HepG2 (cell line): Measurements from ENCODE around the gene GOLT1A. TPM values are rescaled to one million over a fixed set of nuclear protein-coding genes. Genes with fewer than 3 reads are reported as not detected.

Source experiments
- FOXP1 ChIP-seq, 2 experiments: fragments of 450-650 bp in 1 of 2; IDR thresholded peaks; 2 replicates each; pipeline ENCODE4 v1.6.1; 2017 to 2018; ENCODE audit warnings: antibody characterized with exemption in 1 of 2
- GATAD2A ChIP-seq: IDR thresholded peaks from 2 replicates; pipeline ENCODE4 v1.6.1; 2016
- IKZF4 ChIP-seq: sonication (generic); formaldehyde crosslinking; IDR thresholded peaks from 2 replicates; pipeline ENCODE4 v1.5.1; 2020; ENCODE audit warnings: borderline replicate concordance, mild to moderate bottlenecking, low read depth, missing genetic modification reagents; ENCODE audit errors: not compliant biosample characterization
- IRF2 ChIP-seq: IDR thresholded peaks from 2 replicates; pipeline ENCODE4 v1.6.1; 2018; ENCODE audit warnings: missing genetic modification reagents, missing compliant biosample characterization
- KLF6 ChIP-seq: IDR thresholded peaks from 2 replicates; pipeline ENCODE4 v1.8.0; 2016; ENCODE audit warnings: missing biosample characterization, missing genetic modification reagents
- MYC ChIP-seq: sonication (generic); formaldehyde crosslinking; IDR thresholded peaks from 2 replicates; pipeline ENCODE4 v1.9.0; 2021; ENCODE audit warnings: missing genetic modification reagents, borderline replicate concordance
- NRL ChIP-seq: sonication (generic); formaldehyde crosslinking; IDR thresholded peaks from 2 replicates; pipeline ENCODE4 v1.5.0; 2020; ENCODE audit warnings: missing genetic modification reagents, mild to moderate bottlenecking, moderate library complexity, borderline replicate concordance
- RBM22 ChIP-seq: fragments of 200-400 bp; formaldehyde crosslinking; optimal IDR thresholded peaks from 2 replicates; pipeline ENCODE3; 2017; ENCODE audit warnings: mild to moderate bottlenecking, low read length, moderate library complexity
- SAP130 ChIP-seq: IDR thresholded peaks from 2 replicates; pipeline ENCODE4 v1.6.1; 2016; ENCODE audit warnings: low read depth
- SCMH1 ChIP-seq: sonication (generic); formaldehyde crosslinking; IDR thresholded peaks from 2 replicates; pipeline ENCODE4 v1.9.0; 2021; ENCODE audit warnings: missing genetic modification reagents, mild to moderate bottlenecking, borderline replicate concordance
- SRSF1 ChIP-seq: fragments of 200-400 bp; formaldehyde crosslinking; optimal IDR thresholded peaks from 2 replicates; pipeline ENCODE3; 2017; ENCODE audit warnings: mild to moderate bottlenecking, low read depth, low read length, moderate library complexity
- STAG1 ChIP-seq: sonication (generic); formaldehyde crosslinking; IDR thresholded peaks from 2 replicates; pipeline ENCODE4 v1.4.0; 2020; ENCODE audit warnings: missing genetic modification reagents
- SYNCRIP ChIP-seq: fragments of 200-400 bp; formaldehyde crosslinking; IDR thresholded peaks from 2 replicates; pipeline ENCODE4 v1.6.1; 2018; ENCODE audit warnings: mild to moderate bottlenecking, low read depth, low read length; ENCODE audit not compliant: insufficient read depth
- ZNF136 ChIP-seq: sonication (generic); formaldehyde crosslinking; IDR thresholded peaks from 2 replicates; pipeline ENCODE4 v1.8.1; 2022; ENCODE audit warnings: low read depth, mild to moderate bottlenecking, moderate library complexity, missing genetic modification reagents
- ZNF3 ChIP-seq: IDR thresholded peaks from 2 replicates; pipeline ENCODE4 v1.7.0; 2017; ENCODE audit warnings: inconsistent platforms
- ZNF431 ChIP-seq: sonication (generic); formaldehyde crosslinking; IDR thresholded peaks from 2 replicates; pipeline ENCODE4 v1.9.0; 2022; ENCODE audit warnings: missing genetic modification reagents, low read depth, mild to moderate bottlenecking, borderline replicate concordance
- ZNF468 ChIP-seq: sonication (generic); formaldehyde crosslinking; IDR thresholded peaks from 2 replicates; pipeline ENCODE4 v1.8.0; 2022; ENCODE audit warnings: mild to moderate bottlenecking, moderate library complexity, missing genetic modification reagents
- ZNF75D ChIP-seq: sonication (generic); formaldehyde crosslinking; IDR thresholded peaks from 2 replicates; pipeline ENCODE4 v1.8.1; 2023; ENCODE audit warnings: missing genetic modification reagents, mild to moderate bottlenecking, borderline replicate concordance
- ZNF891 ChIP-seq: sonication (generic); formaldehyde crosslinking; IDR thresholded peaks from 2 replicates; pipeline ENCODE4 v1.5.0; 2020; ENCODE audit warnings: mild to moderate bottlenecking, missing genetic modification reagents
- polyA plus RNA-seq, 8 experiments: library from polyadenylated mRNA; depleted of rRNA in 3 of 8; stranded (reverse) in 7 of 8; unstranded in 1 of 8; fragments of >200 nt; fragmentation: Illumina TruSeq in 4 of 8; extraction: Trizol in 4 of 8; gene quantifications; 2 replicates each; pipeline versions ENCODE4 v1.2.1 to v1.2.3, GENCODE V29; 2011 to 2016; ENCODE audit warnings: low read depth in 4 of 8, missing spikeins in 1 of 8, mixed read lengths in 1 of 8; ENCODE audit not compliant: insufficient read depth in 1 of 8
- total RNA-seq, 5 experiments: library from RNA; depleted of rRNA; stranded (reverse); fragments of >200 nt; fragmentation: Illumina TruSeq; extraction: Trizol; gene quantifications; 2 replicates each; pipeline ENCODE4 v1.2.3, GENCODE V29; 2016; ENCODE audit warnings: low read depth in 1 of 5
- TF ChIP-seq, protein P1 (sequence below): IDR thresholded peaks from 2 replicates; pipeline ENCODE4 v1.6.1; 2016; ENCODE audit warnings: missing compliant biosample characterization, missing genetic modification reagents, borderline replicate concordance
- TF ChIP-seq, protein P2 (sequence below): sonication (generic); formaldehyde crosslinking; IDR thresholded peaks from 2 replicates; pipeline ENCODE4 v1.8.1; 2023; ENCODE audit warnings: mild to moderate bottlenecking, moderate library complexity, missing genetic modification reagents
- TF ChIP-seq, protein P3 (sequence below): sonication (generic); formaldehyde crosslinking; IDR thresholded peaks from 2 replicates; pipeline ENCODE4 v1.5.0; 2020; ENCODE audit warnings: missing genetic modification reagents
- TF ChIP-seq, protein P4 (sequence below): sonication (generic); formaldehyde crosslinking; IDR thresholded peaks from 2 replicates; pipeline ENCODE4 v1.4.0; 2020; ENCODE audit warnings: mild to moderate bottlenecking, missing genetic modification reagents
- TF ChIP-seq, protein P5 (sequence below): sonication (generic); formaldehyde crosslinking; IDR thresholded peaks from 2 replicates; pipeline ENCODE4 v1.8.0; 2022; ENCODE audit warnings: mild to moderate bottlenecking, missing genetic modification reagents, borderline replicate concordance

The GOLT1A gene
- total and polyA plus RNA-seq, 2 of the 13 experiments (the other 11 are each of a cell fraction or from before 2014, with no cell fraction given): 25.8 to 28.0 TPM

DNA sequence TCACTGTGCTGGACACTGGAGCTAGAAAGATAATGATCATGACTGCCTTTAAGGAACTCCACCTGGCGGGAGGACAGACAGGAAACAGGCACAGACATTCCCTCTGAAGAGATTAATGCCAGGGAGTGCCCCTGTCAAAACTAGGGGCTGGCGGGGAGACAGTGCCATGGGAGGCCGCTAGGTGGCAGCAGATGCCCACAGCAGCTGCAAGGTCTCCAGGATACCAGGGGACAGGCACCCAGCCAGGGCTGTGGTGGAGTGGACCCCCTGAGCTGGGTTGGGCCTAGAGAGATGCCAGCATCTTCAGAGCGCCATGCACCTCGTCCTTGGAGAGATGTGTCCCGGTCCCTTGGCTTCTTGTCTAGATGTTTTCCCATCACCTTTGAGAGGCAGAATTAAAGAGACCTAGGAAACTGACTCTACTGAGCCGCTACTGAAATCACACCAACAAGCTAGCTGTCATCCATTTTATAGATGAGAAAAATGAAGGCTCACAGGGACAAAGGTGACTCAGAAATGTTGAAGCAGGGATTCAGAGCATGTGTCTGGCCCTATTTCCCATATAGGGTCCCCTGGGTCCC, 51.2 kb downstream of the GOLT1A start (continued):
- TF ChIP-seq SRSF1: no peak
- no peak for TF ChIP-seq FOXP1 (IDR thresholded peaks at IDR 0.05)
- no peak for TF ChIP-seq FOXP1 (CRISPR knock-in tag; IDR thresholded peaks at IDR 0.05)
- no peak for TF ChIP-seq NRL (CRISPR knock-in tag)
- no peak for TF ChIP-seq ZNF136 (CRISPR knock-in tag)
- TF ChIP-seq ZNF431 (CRISPR knock-in tag): no peak
- no peak for TF ChIP-seq RBM22
- TF ChIP-seq, protein P1, sequence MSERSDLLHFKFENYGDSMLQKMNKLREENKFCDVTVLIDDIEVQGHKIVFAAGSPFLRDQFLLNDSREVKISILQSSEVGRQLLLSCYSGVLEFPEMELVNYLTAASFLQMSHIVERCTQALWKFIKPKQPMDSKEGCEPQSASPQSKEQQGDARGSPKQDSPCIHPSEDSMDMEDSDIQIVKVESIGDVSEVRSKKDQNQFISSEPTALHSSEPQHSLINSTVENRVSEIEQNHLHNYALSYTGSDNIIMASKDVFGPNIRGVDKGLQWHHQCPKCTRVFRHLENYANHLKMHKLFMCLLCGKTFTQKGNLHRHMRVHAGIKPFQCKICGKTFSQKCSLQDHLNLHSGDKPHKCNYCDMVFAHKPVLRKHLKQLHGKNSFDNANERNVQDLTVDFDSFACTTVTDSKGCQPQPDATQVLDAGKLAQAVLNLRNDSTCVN (CRISPR knock-in tag): no peak
- no peak for TF ChIP-seq MYC (CRISPR knock-in tag)
- TF ChIP-seq, protein P2, sequence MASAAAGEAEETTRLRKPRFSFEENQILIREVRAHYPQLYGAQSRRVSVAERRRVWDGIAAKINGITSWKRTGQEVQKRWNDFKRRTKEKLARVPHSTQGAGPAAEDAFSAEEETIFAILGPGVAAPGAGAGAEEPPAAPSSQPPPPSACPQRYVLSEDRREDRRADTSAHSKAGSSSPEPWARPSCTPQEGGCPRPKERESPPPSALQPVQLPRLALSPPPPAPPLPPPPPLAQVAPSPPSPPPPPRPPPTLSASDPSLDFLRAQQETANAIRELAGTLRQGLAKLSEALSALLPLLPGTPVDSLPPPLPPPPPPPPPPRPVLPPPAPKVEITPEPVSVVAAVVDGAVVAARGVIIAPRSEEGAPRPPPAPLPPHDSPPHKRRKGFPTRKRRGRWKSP (CRISPR knock-in tag): no peak
- TF ChIP-seq, protein P3, sequence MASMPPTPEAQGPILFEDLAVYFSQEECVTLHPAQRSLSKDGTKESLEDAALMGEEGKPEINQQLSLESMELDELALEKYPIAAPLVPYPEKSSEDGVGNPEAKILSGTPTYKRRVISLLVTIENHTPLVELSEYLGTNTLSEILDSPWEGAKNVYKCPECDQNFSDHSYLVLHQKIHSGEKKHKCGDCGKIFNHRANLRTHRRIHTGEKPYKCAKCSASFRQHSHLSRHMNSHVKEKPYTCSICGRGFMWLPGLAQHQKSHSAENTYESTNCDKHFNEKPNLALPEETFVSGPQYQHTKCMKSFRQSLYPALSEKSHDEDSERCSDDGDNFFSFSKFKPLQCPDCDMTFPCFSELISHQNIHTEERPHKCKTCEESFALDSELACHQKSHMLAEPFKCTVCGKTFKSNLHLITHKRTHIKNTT (CRISPR knock-in tag): no peak
- peak; percentile 98 for TF ChIP-seq STAG1 (CRISPR knock-in tag)
- TF ChIP-seq, protein P4, sequence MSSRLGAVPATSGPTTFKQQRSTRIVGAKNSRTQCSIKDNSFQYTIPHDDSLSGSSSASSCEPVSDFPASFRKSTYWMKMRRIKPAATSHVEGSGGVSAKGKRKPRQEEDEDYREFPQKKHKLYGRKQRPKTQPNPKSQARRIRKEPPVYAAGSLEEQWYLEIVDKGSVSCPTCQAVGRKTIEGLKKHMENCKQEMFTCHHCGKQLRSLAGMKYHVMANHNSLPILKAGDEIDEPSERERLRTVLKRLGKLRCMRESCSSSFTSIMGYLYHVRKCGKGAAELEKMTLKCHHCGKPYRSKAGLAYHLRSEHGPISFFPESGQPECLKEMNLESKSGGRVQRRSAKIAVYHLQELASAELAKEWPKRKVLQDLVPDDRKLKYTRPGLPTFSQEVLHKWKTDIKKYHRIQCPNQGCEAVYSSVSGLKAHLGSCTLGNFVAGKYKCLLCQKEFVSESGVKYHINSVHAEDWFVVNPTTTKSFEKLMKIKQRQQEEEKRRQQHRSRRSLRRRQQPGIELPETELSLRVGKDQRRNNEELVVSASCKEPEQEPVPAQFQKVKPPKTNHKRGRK (CRISPR knock-in tag): no peak
- TF ChIP-seq GATAD2A (CRISPR knock-in tag): peak; percentile 46; the same call in 1 of the 2 replicates
- no peak for TF ChIP-seq KLF6 (CRISPR knock-in tag)
- no peak for TF ChIP-seq ZNF468 (CRISPR knock-in tag)
- TF ChIP-seq SCMH1 (CRISPR knock-in tag): no peak
- TF ChIP-seq SYNCRIP: no peak
- no peak for TF ChIP-seq ZNF3 (CRISPR knock-in tag)
- no peak for TF ChIP-seq ZNF75D (CRISPR knock-in tag)
- TF ChIP-seq IRF2 (CRISPR knock-in tag): no peak
- TF ChIP-seq IKZF4 (CRISPR knock-in tag): no peak
- peak; percentile 38; the same call in 1 of the 2 replicates for TF ChIP-seq SAP130 (CRISPR knock-in tag)
- TF ChIP-seq, protein P5, sequence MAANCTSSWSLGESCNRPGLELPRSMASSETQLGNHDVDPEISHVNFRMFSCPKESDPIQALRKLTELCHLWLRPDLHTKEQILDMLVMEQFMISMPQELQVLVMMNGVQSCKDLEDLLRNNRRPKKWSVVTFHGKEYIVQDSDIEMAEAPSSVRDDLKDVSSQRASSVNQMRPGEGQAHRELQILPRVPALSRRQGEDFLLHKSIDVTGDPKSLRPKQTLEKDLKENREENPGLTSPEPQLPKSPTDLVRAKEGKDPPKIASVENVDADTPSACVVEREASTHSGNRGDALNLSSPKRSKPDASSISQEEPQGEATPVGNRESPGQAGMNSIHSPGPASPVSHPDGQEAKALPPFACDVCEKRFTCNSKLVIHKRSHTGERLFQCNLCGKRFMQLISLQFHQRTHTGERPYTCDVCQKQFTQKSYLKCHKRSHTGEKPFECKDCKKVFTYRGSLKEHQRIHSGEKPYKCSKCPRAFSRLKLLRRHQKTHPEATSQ (CRISPR knock-in tag): no peak
- no peak for TF ChIP-seq ZNF891 (CRISPR knock-in tag)
